ENCODE measurements around the gene SLC4A1. TPM values are rescaled to one million over a fixed set of nuclear protein-coding genes. Genes with fewer than 3 reads are reported as not detected.

SLC4A1 gene
- total and polyA plus RNA-seq, 2 of the 13 experiments (the other 11 are each of a cell fraction or from before 2014, with no cell fraction given) = not detected

DNA sequence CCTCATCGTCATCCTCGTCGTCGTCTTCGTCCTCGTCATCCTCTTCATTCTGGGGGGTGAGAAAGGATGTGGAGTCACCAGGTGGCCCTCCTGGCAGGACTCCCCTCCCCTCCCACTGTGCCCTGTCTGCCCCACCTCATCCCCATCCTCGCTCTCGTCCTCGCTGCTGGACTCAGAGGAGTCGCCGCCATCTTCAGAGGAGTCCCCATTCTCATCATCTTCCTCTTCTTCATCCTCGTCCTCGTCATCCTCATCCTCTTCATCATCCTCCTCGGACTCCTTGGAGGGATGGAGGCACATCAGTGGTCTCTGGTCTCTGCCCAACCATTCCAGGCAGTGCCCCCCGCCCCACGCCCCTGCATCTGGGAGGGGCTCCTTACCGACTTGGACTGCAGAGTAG is 60.6 kb downstream of the SLC4A1 start:
- no peak for FAIRE-seq

More for the DNA sequence above, 60.6 kb downstream of the SLC4A1 start:
- TF ChIP-seq, protein P1, sequence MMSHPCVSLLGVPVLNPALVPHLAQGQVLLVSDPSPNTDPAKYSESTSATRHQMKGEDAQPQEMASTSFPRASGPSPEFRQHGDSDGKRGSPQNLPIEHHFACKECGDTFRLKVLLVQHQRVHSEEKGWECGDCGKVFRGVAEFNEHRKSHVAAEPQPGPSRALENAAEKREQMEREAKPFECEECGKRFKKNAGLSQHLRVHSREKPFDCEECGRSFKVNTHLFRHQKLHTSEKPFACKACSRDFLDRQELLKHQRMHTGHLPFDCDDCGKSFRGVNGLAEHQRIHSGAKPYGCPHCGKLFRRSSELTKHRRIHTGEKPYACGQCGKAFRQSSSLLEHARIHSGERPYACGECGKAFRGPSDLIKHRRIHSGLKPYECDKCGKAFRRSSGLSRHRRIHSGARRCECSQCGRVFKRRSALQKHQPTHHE (CRISPR knock-in tag; IDR thresholded peaks at IDR 0.05; ENCODE audit: borderline replicate concordance) = no peak
- no peak for TF ChIP-seq NFATC3 (CRISPR knock-in tag; IDR thresholded peaks at IDR 0.05)
- no peak for TF ChIP-seq MAF1 (CRISPR knock-in tag; IDR thresholded peaks at IDR 0.05; ENCODE audit: borderline replicate concordance)
- no peak for TF ChIP-seq MED1 (CRISPR knock-in tag; IDR thresholded peaks at IDR 0.05)
- TF ChIP-seq ZC3H13 (CRISPR knock-in tag; IDR thresholded peaks at IDR 0.05) = no peak
- no peak for TF ChIP-seq ZNF552 (CRISPR knock-in tag; IDR thresholded peaks at IDR 0.05; ENCODE audit: borderline replicate concordance)
- no peak for TF ChIP-seq ZNF232 (CRISPR knock-in tag; IDR thresholded peaks at IDR 0.05; ENCODE audit: borderline replicate concordance)
- TF ChIP-seq ZC3H4 (CRISPR knock-in tag; IDR thresholded peaks at IDR 0.05; ENCODE audit: borderline replicate concordance) = no peak
- no peak for TF ChIP-seq ZNF431 (CRISPR knock-in tag; IDR thresholded peaks at IDR 0.05; ENCODE audit: borderline replicate concordance, low read depth)
- no peak for TF ChIP-seq ZNF644 (CRISPR knock-in tag; IDR thresholded peaks at IDR 0.05; ENCODE audit: low read depth)
- TF ChIP-seq FOXK1 (CRISPR knock-in tag; IDR thresholded peaks at IDR 0.05; ENCODE audit: borderline replicate concordance, low read depth) = no peak
- TF ChIP-seq CEBPZ (IDR thresholded peaks at IDR 0.05; ENCODE audit: low read length) = no peak
- TF ChIP-seq GABPA (IDR thresholded peaks at IDR 0.05; ENCODE audit: low read depth, low read length) = no peak
- TF ChIP-seq GABPA (CRISPR knock-in tag; IDR thresholded peaks at IDR 0.05; ENCODE audit: low read depth) = no peak
- TF ChIP-seq ZNF234 (CRISPR knock-in tag; conservative IDR thresholded peaks at IDR 0.05) = no peak
- TF ChIP-seq, protein P2, sequence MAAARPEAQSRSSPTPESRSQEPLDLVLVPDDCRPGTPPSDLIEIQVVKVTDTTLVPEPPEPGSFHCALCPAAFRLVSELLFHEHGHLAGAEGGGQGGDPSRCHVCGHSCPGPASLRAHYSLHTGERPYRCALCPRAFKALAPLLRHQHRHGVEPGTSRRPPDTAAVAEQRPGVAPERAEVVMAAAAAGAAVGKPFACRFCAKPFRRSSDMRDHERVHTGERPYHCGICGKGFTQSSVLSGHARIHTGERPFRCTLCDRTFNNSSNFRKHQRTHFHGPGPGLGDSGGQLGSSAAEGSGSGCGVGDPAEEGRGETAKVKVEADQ (CRISPR knock-in tag; IDR thresholded peaks at IDR 0.05; ENCODE audit: borderline replicate concordance) = no peak
- no peak for TF ChIP-seq NFRKB (IDR thresholded peaks at IDR 0.05)
- BruUV-seq (replicated peaks) = no TSS peak
- in situ Hi-C loops (cut with HindIII; ENCODE audit: extremely low pct_ligation_motif_present, low pct_unique_long_range_greater_than_20kb) = no loop called here
- no peak overlapping the region for H3K4me3 ChIP-seq (replicated peaks in 1 of 3; ENCODE audit: insufficient read depth in 1 of 3, low read depth in 2 of 3, low read length in 3 of 3)
- no peak for DNase-seq (ENCODE audit: low spot score)
- POLR2A ChIA-PET = interaction anchor here (2.1 kb wide), 1 partner anchor 11 kb away, joined by 9 read pairs; no protein-coding TSS in a partner anchor
- ATAC-seq = no peak
- H3K4me2 ChIP-seq (ENCODE audit: low read depth, low read length) = no peak overlapping the region
- no peak overlapping the region for H3K27ac ChIP-seq (ENCODE audit: extremely low read length, insufficient read depth, low read length)
- intact Hi-C loops (cut with micrococcal nuclease; ENCODE audit: unreplicated experiment) = no loop called here
- no peak overlapping the region for H2AFZ ChIP-seq (ENCODE audit: low read length)
- H4K20me1 ChIP-seq (ENCODE audit: insufficient read depth, low read length) = no peaks in the 10 kb centered on the region
- no peaks in the 10 kb centered on the region for H3K79me2 ChIP-seq (ENCODE audit: insufficient read depth, low read length)
- 95% methylated on average over 17 of the region's 17 CpGs for WGBS (ENCODE audit: low lambda C conversion rate)
- H3K4me1 ChIP-seq (ENCODE audit: insufficient read depth, low read length) = peaks cover 16% of the 10 kb centered on the region; the same call in 1 of the 2 replicates
- no peaks in the 10 kb centered on the region for H3K27me3 ChIP-seq (ENCODE audit: control insufficient read depth in 1 of 2, insufficient read depth in 2 of 2, low read length in 2 of 2)
- peaks cover 22 to 46% of the 10 kb centered on the region in 2 experiments for H3K36me3 ChIP-seq (replicated peaks in 1 of 2; ENCODE audit: control insufficient read depth in 1 of 2, insufficient read depth in 2 of 2, low read length in 2 of 2)
- no peak overlapping the region for H3K9ac ChIP-seq (ENCODE audit: insufficient read depth, low read depth, low read length)
- no peaks in the 10 kb centered on the region for H3K9me3 ChIP-seq (ENCODE audit: low read length)
- CTCF ChIA-PET (ENCODE audit: low intra/inter-chr PET ratio, low total read pairs) = no interaction called here
